ENCODE data around the gene CREB5. TPM values are rescaled to one million over a fixed set of nuclear protein-coding genes. Genes with fewer than 3 reads are reported as not detected.

Gene CREB5
- total RNA-seq, 1 experiment from 2014 or later, result 0.49 TPM

DNA sequence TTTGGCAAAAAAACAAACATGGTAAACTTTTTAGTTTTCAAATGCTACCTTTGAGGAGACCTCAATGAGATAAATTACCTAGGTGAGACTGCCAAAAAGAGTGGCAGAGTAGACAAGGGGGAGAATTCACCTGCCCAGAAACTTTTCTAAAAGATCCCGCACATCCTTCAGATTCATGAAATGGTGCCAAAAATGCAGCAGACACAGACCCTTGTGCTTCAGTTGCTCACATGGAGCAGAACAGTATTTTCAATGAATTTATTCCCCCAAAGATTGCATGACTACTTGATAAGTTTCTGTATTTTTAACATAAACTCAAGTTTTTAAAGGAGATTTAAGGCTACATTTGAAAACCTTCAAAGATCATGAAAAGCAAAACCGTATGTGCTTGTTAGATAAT, 275.9 kb downstream of the CREB5 start:
- H3K79me2 ChIP-seq (ENCODE audit: insufficient read depth, low read length), result no peaks in the 10 kb centered on the region
- TF ChIP-seq CBX3 (IDR thresholded peaks at IDR 0.05; ENCODE audit: low read depth), result no peak
- TF ChIP-seq FOSL1 (IDR thresholded peaks at IDR 0.05; ENCODE audit: low read depth), result no peak
- TF ChIP-seq SIN3A (IDR thresholded peaks at IDR 0.05; ENCODE audit: low read depth), result no peak
- no peak for TF ChIP-seq SP1 (IDR thresholded peaks at IDR 0.05; ENCODE audit: low read depth)
- no peak for TF ChIP-seq POLR2AphosphoS5 (IDR thresholded peaks at IDR 0.05; ENCODE audit: low read depth, low read length)
- TF ChIP-seq TCF7L2 (IDR thresholded peaks at IDR 0.05; ENCODE audit: borderline replicate concordance, extremely low read depth, insufficient read depth, insufficient read length), result no peak
- no peak for TF ChIP-seq SRF (IDR thresholded peaks at IDR 0.05; ENCODE audit: low read depth)
- TF ChIP-seq RAD21 (IDR thresholded peaks at IDR 0.05; ENCODE audit: low read depth), result no peak
- TF ChIP-seq EGR1 (IDR thresholded peaks at IDR 0.05; ENCODE audit: low read depth), result no peak
- TF ChIP-seq, protein P1, sequence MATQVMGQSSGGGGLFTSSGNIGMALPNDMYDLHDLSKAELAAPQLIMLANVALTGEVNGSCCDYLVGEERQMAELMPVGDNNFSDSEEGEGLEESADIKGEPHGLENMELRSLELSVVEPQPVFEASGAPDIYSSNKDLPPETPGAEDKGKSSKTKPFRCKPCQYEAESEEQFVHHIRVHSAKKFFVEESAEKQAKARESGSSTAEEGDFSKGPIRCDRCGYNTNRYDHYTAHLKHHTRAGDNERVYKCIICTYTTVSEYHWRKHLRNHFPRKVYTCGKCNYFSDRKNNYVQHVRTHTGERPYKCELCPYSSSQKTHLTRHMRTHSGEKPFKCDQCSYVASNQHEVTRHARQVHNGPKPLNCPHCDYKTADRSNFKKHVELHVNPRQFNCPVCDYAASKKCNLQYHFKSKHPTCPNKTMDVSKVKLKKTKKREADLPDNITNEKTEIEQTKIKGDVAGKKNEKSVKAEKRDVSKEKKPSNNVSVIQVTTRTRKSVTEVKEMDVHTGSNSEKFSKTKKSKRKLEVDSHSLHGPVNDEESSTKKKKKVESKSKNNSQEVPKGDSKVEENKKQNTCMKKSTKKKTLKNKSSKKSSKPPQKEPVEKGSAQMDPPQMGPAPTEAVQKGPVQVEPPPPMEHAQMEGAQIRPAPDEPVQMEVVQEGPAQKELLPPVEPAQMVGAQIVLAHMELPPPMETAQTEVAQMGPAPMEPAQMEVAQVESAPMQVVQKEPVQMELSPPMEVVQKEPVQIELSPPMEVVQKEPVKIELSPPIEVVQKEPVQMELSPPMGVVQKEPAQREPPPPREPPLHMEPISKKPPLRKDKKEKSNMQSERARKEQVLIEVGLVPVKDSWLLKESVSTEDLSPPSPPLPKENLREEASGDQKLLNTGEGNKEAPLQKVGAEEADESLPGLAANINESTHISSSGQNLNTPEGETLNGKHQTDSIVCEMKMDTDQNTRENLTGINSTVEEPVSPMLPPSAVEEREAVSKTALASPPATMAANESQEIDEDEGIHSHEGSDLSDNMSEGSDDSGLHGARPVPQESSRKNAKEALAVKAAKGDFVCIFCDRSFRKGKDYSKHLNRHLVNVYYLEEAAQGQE (IDR thresholded peaks at IDR 0.05; ENCODE audit: low read depth), result no peak
- H3K27me3 ChIP-seq (ENCODE audit: insufficient read depth, low read length), result 0 out of 2 replicates have a peak, but pooled peaks cover 3% of the 10 kb centered on the region
- no peaks in the 10 kb centered on the region for H3K9me3 ChIP-seq (ENCODE audit: control insufficient read depth in 1 of 2, insufficient read depth in 1 of 2, low read depth in 1 of 2, low read length in 2 of 2)
- H3K36me3 ChIP-seq (ENCODE audit: control insufficient read depth in 1 of 2, insufficient read depth in 2 of 2, low read length in 2 of 2), result no peaks in the 10 kb centered on the region
- ChIA-PET CTCF (no interaction called here), POLR2A (no interaction called here), RAD21 (ENCODE audit: low non-redundant PET in 1 of 2, low total read pairs in 2 of 2, uncharacterized antibody in 2 of 2, unreplicated experiment in 2 of 2) (no interaction called here)
- H4K20me1 ChIP-seq (ENCODE audit: insufficient read depth), result no peaks in the 10 kb centered on the region
- H3K4me3 ChIP-seq (replicated peaks in 1 of 2; ENCODE audit: low read depth in 1 of 2, low read length in 2 of 2), result no peak overlapping the region
- peaks cover 12 to 15% of the 10 kb centered on the region in 2 experiments for H3K4me1 ChIP-seq (ENCODE audit: control insufficient read depth in 1 of 2, insufficient read depth in 2 of 2, low read length in 2 of 2)
- H3K9ac ChIP-seq (ENCODE audit: low read length), result no peak overlapping the region
- ATAC-seq, result no peak
- no peaks in the 10 kb centered on the region for H3K9me2 ChIP-seq (ENCODE audit: insufficient read depth)
- no peak overlapping the region for H3K27ac ChIP-seq (ENCODE audit: low read depth, low read length)
- DNase-seq (ENCODE audit: low read depth, low spot score), result no peak
- no TSS peak for BruUV-seq (replicated peaks)
- no peak overlapping the region for H3K4me2 ChIP-seq (ENCODE audit: low read length)
- H2AFZ ChIP-seq (ENCODE audit: low read depth, low read length, poor library complexity, severe bottlenecking), result no peak overlapping the region
- intact Hi-C loops (cut with micrococcal nuclease), result no loop called here
